Measurements from ENCODE around the gene ZNF850.

GRCh38 chr19:36771261-36772231, 1.1 kb downstream of the ZNF850 start:
- TF ChIP-seq TAF1 (IDR thresholded peaks at IDR 0.05; ENCODE audit: borderline replicate concordance, low read depth, low read length) (no peak), POLR2A (IDR thresholded peaks at IDR 0.05; ENCODE audit: low read depth, low read length) (peak; percentile 49; the same call in 1 of the 2 replicates), POLR2AphosphoS5 (IDR thresholded peaks at IDR 0.05; ENCODE audit: low read depth, low read length) (no peak)

Data from GM12892 (cell line).